Neutrophil (primary cell): ENCODE results near the gene OTULINL.

Source experiments
- H3K27ac ChIP-seq: fragments of 200-600 bp; sonication (generic); 2 replicates; pipeline ENCODE4 v1.5.1; 2016; ENCODE audit warnings: mild to moderate bottlenecking, moderate library complexity
- H3K27me3 ChIP-seq: fragments of 200-600 bp; sonication (generic); 2 replicates; pipeline ENCODE4 v1.6.0; 2016; ENCODE audit warnings: mild to moderate bottlenecking
- H3K36me3 ChIP-seq: fragments of 200-600 bp; sonication (generic); 2 replicates; pipeline ENCODE4 v1.5.1; 2017
- H3K4me1 ChIP-seq, 2 experiments: fragments of 200-600 bp in 1 of 2; sonication (generic) in 1 of 2; 1 replicate in 1 of 2; 2 replicates in 1 of 2; pipeline versions ENCODE4 v1.5.1 to v1.6.1; 2013 to 2016; ENCODE audit warnings: low read depth in 1 of 2, low read length in 1 of 2, mild to moderate bottlenecking in 1 of 2, moderate library complexity in 1 of 2; ENCODE audit not compliant: control insufficient read depth in 1 of 2, insufficient read depth in 1 of 2
- H3K4me3 ChIP-seq, 2 experiments: fragments of 200-600 bp in 1 of 2; sonication (generic) in 1 of 2; 1 replicate in 1 of 2; 2 replicates in 1 of 2; pipeline ENCODE4 v1.5.1; 2013 to 2016; ENCODE audit warnings: low read depth in 1 of 2, low read length in 1 of 2, mild to moderate bottlenecking in 1 of 2, moderate library complexity in 1 of 2
- H3K9me3 ChIP-seq: fragments of 200-600 bp; sonication (generic); 2 replicates; pipeline ENCODE4 v1.5.1; 2016
- CTCF ChIP-seq: fragments of 200-600 bp; sonication (generic); IDR thresholded peaks from 2 replicates; pipeline ENCODE4 v1.5.1; 2016; ENCODE audit warnings: antibody characterized with exemption

The OTULINL gene

DNA sequence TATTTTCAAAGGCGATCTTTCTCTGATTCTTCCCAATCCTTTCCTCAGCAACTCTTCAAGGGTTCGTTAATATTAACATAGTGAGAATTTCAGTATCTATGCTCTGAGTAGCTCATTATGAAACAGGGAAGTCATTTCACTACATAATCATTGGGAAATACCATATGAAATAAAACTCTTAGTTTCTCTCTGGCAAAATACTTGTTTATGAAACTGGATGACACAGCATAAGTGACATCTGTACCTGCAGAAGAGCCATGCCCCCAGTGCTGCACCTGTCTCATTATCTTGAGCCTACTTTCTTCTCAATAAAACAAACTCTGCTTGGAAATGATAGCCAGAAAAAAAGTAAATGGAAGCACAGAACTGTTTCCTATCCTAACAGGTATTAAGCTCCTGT is 49.1 kb downstream of the OTULINL start:
- no peak for TF ChIP-seq CTCF
- Histone ChIP-seq H3K36me3 (peaks cover 8% of the 10 kb centered on the region), H3K4me3 (no peak overlapping the region), H3K9me3 (no peaks in the 10 kb centered on the region), H3K4me1 (peaks cover 10 to 18% of the 10 kb centered on the region in 2 experiments), H3K27me3 (no peaks in the 10 kb centered on the region), H3K27ac (peak overlapping the region; percentile 57)

- Histone ChIP-seq H3K36me3 (no peaks in the 10 kb centered on the region), H3K4me1 (peaks cover 3 to 8% of the 10 kb centered on the region in 2 experiments), H3K9me3 (no peaks in the 10 kb centered on the region), H3K27ac (no peak overlapping the region), H3K4me3 (no peak overlapping the region), H3K27me3 (peaks cover 24% of the 10 kb centered on the region)
- no peak for TF ChIP-seq CTCF
These were observed 54.1 kb downstream of the OTULINL start for GRCh38 chr5:14635656-14636055.

DNA sequence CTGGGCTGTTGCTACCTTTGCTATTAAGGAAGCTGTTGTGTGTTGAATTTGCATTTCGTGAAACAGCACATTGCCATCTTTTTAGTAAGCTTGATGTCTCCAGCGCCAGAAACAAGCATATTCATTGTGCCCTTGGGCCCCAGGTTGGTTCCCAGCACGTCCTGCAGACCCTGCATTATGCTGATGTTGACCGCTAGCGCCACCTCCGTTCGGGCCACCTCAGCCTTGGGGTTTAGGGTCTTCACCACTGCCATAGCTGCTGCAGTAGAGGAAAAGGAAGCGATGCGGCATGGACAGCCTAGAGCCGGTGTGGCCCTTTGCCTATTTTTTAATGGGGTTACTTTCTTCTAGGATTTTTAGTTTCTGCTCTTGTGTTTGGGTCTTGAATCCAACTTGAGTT is 59.2 kb downstream of the OTULINL start:
- H3K27me3 ChIP-seq: peaks cover 24% of the 10 kb centered on the region
- no peaks in the 10 kb centered on the region for H3K36me3 ChIP-seq
- H3K9me3 ChIP-seq: no peaks in the 10 kb centered on the region
- no peaks in the 10 kb centered on the region for H3K4me1 ChIP-seq
- TF ChIP-seq CTCF: no peak
- H3K4me3 ChIP-seq: no peak overlapping the region
- H3K27ac ChIP-seq: no peak overlapping the region

- Histone ChIP-seq H3K4me1 (peaks cover 0 to 4% of the 10 kb centered on the region in 2 experiments), H3K36me3 (no peaks in the 10 kb centered on the region), H3K9me3 (no peaks in the 10 kb centered on the region), H3K27me3 (peaks cover 8% of the 10 kb centered on the region), H3K4me3 (no peak overlapping the region), H3K27ac (no peak overlapping the region)
- TF ChIP-seq CTCF: no peak
These were observed 63.1 kb downstream of the OTULINL start for GRCh38 chr5:14644623-14645237.

- Histone ChIP-seq H3K27me3 (peaks cover 32% of the 10 kb centered on the region), H3K27ac (no peak overlapping the region), H3K9me3 (no peaks in the 10 kb centered on the region), H3K4me3 (no peak overlapping the region), H3K36me3 (no peaks in the 10 kb centered on the region), H3K4me1 (peaks cover 0 to 4% of the 10 kb centered on the region in 2 experiments)
- no peak for TF ChIP-seq CTCF
These were observed 68.5 kb downstream of the OTULINL start for GRCh38 chr5:14650052-14650451.
